HG02870 (cell line): ENCODE data around the gene TIGAR.

Source experiments
- ATAC-seq: cut with Tn5 transposase; IDR thresholded peaks from one replicate; pipeline ENCODE4 v1.9.1; 2021; ENCODE audit warnings: mild to moderate bottlenecking, moderate library complexity; ENCODE audit not compliant: unreplicated experiment

Gene TIGAR

DNA sequence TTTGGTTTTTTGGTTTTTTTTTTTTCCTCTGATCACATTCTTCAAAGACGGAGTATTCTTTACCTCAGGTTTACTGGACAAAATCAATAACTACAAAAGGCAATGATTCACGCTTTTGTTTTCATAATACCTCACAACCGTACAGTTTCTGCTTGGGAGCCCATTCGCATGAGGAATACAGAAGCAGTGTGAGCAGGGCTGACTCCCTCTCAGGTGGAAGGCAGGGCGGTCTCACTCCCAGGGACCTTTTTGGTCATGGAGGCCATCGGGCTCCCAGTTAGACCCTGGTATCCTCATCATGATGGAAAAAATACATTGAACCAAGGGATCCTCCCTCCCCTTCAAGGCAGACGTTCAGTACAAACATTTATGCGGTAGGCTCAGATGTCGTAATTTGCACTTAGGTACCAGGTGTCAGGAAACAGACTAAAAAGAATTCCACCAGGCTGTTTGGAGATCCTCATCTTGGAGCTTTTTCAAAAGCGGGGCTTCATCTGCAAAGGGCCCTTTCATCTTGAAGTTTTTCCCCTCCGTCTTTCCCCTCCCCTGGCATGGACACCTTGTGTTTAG lies 19.0 kb upstream of the TIGAR start:
- ATAC-seq: no peak

- ATAC-seq: no peak
Measured at GRCh38 chr12:4302881-4303280, 18.1 kb upstream of the TIGAR start.

GRCh38 chr12:4303750-4304149 lies 17.3 kb upstream of the TIGAR start:
- ATAC-seq: no peak

DNA sequence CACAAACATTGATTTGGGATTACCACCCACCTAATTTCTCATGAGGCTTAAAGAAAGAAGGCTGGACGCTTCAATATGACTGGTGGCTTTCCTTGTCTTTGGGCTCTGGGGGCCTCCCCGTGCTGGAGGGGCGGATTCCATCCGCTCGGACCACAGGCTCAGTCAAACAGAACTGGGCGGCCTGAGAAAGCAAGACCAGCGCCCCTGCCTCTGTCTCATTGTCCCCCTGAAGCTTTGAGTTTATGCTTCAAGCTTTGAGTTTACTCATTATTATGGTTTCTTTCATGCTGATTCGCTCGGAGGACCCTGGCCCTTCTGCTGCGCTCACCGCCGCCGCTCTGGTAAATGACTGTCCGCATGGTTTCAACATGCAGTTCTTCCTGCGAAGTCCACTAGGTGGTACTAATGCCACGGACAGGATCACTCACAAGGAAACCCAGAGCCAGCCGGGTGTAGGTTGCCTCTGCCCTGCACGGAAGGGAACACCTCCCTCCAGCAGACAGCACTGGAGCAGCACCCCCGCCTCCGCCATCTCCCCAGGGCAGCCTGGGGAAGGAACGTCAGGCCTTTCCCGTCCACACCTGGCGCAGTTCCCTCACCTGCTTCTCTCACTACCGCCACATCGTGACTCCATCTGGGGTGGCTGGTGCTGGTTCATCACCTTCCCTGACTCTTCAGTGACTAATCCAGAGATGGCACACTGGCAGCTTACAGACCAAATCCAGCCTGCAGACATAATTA lies 13.2 kb upstream of the TIGAR start:
- no peak for ATAC-seq

DNA sequence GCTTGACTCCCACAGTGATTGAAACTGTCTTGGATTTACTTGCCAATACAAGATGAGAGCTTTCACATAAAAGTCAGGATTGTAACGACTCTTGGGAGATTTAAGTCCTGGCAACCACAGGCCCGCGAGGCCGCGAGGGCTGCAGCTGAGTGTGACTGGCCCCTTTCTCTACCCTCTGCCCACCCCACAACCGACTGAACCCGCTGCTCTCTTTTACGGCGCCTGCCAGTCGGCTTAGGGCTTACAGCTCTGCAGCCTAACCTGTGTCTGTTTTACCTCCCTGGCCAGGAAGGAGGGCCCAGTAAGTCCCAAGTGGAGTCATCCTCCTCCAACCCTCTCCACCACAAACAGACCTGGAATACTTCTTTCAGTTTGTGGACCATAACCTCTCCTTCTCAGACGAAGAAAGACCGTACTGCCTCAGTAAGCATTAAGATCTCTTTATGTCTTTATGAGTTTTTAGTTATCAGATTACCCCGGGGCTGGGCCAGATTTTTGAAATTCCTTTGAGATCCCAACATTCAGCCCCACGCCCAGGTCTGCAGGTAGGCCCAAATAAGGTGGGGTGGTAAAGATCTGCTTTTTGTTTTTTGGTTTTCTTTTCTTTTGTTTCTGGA lies 12.6 kb upstream of the TIGAR start:
- no peak for ATAC-seq

- ATAC-seq: no peak
Measured at GRCh38 chr12:4311776-4312175, 9.2 kb upstream of the TIGAR start.

GRCh38 chr12:4312251-4312650 lies 8.8 kb upstream of the TIGAR start:
- ATAC-seq: no peak

GRCh38 chr12:4320497-4320852 lies 538 bp upstream of the TIGAR start:
- ATAC-seq: peak; percentile 31

GRCh38 chr12:4322726-4323125 lies 1.7 kb downstream of the TIGAR start:
- ATAC-seq: no peak

GRCh38 chr12:4323396-4323795 lies 2.4 kb downstream of the TIGAR start:
- no peak for ATAC-seq

DNA sequence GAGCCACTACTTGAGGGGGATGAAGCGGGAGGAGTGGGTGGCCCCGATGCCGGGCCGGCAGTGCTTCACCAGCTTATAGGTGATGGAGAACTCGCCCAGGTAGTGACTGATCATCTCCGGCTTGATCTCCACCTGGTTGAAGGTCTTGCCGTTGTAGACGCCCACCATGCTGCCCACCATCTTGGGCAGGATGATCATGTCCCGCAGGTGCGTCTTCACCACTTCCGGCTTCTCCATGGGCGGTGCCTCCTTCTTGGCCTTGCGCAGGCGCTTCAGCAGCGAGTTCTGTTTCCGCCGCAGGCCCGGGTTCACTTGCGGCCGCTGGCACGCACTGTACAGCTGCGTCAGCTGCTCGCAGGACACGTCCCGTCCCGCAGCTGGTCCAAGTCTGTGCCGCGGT lies 3.4 kb downstream of the TIGAR start:
- ATAC-seq: no peak

DNA sequence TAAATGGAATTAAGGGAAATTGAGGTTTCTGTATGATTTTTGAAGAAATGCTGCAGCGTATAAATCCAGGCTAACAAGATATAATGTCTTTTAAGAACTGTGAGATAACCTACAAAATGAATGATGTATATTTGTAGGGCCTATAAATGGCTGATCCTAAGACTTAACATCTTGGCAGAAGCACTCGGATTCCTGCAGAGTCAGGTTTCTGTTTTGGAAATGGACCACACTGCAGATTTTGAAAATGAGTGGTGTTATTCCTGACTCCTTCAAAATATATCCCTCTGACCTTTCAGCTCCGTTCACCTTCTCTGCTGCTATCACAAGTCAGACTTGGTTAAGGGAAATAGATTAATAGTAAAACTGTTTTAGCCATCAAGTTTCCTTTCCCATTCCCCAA lies 5.0 kb downstream of the TIGAR start:
- ATAC-seq: no peak

- ATAC-seq: no peak
Measured at GRCh38 chr12:4327293-4327692, 6.3 kb downstream of the TIGAR start.

- ATAC-seq: no peak
Measured at GRCh38 chr12:4330203-4330602, 9.2 kb downstream of the TIGAR start.

- no peak for ATAC-seq
Measured at GRCh38 chr12:4331221-4331620, 10.2 kb downstream of the TIGAR start.

DNA sequence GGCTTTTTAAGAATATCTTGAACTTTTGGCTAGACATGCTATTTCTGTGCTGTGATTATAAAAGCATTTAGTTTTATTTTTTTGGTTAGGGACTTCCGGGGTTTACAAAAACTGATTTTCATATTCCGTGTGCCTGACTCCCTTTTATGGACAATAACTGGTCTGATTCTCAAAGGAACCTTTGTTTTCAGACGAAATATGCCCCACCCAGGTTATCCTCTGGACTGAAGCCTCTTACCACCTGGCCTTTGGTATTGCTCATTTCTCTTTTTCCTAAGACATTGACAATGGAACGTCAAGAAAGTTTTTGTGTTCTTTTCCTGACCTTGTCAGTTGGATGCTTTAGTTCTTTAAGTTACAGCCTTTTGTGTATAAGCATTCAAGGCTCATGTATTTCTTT lies 10.8 kb downstream of the TIGAR start:
- ATAC-seq: no peak

GRCh38 chr12:4346931-4347330 lies 25.9 kb downstream of the TIGAR start:
- no peak for ATAC-seq

DNA sequence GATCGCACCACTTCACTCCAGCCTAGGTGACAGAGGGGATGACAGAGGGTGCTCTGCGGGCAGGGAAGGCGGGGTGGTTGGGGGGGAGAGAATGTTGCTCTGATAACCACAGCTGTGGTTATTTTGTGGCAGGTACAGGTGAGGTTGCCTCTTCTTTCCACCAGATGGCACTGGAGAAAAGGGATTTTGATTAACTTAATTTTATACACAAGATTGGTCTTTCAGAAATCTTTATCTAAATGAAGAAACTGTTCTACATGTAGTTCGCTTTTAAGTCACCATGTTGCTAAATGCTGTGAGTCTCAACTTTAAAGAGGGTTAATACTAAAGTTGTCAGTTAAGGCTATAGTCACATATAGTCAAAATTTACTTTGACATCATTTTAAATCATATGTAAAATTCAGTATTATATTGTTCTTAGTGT lies 32.8 kb downstream of the TIGAR start:
- ATAC-seq: no peak

DNA sequence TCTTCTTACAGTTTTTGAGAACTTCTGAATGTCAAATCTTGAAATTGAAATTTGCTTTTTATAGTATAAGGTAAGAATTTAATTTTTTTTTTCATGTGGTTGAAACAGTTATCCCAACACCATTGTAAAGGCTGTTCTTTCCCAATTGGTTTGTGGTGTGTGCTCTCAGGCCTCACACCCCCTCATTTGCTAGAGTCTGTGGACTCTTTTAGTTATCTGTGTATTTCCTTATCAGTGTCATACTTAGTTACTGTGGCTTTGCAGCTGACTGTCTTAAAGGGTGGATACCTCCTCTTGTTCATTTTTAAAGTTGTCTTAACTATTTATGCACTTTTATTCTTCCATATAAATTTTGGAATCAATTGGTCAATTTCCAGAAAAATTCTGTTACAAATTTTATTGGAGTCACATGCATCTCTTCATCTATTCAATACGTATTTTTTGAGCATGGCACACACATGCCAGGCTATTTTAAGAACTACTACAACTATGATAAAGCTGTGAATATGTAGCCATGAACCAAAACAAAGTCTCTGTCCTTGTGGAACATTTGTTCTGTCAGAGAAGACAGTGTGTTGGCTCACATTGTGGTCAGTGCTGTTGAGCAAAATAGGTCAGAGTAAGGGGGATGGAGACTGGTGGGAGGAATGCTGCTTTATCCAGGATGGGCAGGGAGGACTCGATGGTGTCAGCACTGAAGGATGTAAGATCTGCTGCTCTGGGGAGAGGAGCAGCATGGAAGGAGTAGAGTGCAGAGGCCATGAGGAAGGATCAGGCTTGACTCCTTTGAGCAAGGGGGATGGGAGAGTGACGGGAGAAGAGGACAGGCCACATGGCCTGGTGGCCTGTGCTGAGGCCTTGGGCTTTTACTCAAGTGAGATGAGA lies 34.4 kb downstream of the TIGAR start:
- no peak for ATAC-seq

GRCh38 chr12:4356041-4356327 lies 35.0 kb downstream of the TIGAR start:
- no peak for ATAC-seq

DNA sequence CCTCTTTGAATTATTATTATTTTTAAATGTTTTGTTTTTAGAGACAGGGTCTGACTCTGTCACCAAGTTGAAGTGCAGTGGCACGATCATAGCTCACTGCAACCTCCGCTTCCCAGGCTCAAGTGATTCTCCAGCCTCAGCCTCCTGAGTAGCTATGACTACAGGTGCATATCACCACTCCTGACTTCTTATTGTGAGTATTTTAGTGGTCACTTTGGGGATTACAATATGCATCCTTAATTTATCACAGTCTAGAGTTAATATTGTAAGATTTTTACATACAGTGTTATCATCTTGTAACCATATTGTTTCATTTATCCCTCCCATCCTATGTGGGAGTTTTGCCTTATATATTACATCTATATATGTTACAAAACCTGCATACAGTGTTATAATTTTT lies 45.1 kb downstream of the TIGAR start:
- no peak for ATAC-seq

- ATAC-seq: no peak
Measured at GRCh38 chr12:4369548-4369947, 48.5 kb downstream of the TIGAR start.
